ENCODE measurements around the gene MCRIP2.

DNA sequence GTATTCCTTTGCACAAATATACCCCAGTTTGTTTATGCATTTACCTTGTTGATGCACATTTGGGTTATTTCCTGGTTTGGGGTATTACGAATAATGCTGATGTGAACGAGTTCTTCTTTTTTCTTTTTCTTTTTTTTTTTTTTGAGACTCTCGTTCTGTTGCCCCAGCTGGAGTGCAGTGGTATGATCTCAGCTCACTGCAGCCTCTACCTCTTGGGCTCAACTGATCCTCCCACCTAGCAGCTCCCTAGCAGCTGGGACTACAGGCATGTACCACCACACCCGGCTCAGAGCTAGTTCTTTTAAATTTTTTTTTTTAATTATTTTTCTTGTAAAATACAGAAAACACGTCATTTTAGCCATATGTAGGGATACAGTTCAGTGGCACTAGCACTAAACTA, 37.7 kb upstream of the MCRIP2 start:
- TF ChIP-seq, protein P1, sequence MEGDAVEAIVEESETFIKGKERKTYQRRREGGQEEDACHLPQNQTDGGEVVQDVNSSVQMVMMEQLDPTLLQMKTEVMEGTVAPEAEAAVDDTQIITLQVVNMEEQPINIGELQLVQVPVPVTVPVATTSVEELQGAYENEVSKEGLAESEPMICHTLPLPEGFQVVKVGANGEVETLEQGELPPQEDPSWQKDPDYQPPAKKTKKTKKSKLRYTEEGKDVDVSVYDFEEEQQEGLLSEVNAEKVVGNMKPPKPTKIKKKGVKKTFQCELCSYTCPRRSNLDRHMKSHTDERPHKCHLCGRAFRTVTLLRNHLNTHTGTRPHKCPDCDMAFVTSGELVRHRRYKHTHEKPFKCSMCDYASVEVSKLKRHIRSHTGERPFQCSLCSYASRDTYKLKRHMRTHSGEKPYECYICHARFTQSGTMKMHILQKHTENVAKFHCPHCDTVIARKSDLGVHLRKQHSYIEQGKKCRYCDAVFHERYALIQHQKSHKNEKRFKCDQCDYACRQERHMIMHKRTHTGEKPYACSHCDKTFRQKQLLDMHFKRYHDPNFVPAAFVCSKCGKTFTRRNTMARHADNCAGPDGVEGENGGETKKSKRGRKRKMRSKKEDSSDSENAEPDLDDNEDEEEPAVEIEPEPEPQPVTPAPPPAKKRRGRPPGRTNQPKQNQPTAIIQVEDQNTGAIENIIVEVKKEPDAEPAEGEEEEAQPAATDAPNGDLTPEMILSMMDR (IDR thresholded peaks at IDR 0.05): no peak
- TF ChIP-seq ZFX (IDR thresholded peaks at IDR 0.05; ENCODE audit: borderline replicate concordance): no peak

All from 22Rv1 (cell line).